Midbrain (tissue), 1 donor: ENCODE measurements around the gene CASP4.
"Not testable (repeated sequence)": the region's sequence is repeated elsewhere in the genome, so short reads cannot be mapped to it uniquely, and the experiment has no call there.

Experiments
- DNase-seq: peaks from one replicate; lab custom pipeline; 2025; lab: John Stamatoyannopoulos, UW

CASP4 gene

DNA sequence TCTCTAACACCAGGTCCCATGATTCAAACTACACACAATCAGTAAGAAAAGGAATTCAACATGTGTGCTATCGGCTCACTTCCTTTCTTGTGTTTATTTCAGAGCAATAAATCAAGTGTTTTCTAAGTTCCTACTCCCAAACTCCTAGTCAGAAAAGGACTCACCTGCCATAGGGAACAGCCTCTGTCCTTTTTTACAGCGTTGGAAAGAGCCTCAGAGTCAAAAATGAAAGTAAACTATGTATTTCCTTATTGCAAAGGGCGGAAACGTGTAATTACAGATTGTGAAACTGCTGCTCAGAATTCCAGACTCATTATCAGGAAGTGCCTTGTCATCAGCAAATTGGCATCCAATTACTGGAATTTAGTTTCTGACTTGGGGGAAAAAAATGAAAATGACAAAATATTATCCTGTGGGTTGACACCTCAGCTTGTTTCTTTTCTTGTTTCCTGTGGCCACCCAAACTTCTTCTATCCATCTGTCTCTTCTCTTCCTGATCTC lies at the start of gene CASP4:
CASP4 (minus strand) TSS at position 220 of the 501 bp plus-strand sequence; CDS start at position 171, 49 bp downstream.
- no peak for DNase-seq

DNA sequence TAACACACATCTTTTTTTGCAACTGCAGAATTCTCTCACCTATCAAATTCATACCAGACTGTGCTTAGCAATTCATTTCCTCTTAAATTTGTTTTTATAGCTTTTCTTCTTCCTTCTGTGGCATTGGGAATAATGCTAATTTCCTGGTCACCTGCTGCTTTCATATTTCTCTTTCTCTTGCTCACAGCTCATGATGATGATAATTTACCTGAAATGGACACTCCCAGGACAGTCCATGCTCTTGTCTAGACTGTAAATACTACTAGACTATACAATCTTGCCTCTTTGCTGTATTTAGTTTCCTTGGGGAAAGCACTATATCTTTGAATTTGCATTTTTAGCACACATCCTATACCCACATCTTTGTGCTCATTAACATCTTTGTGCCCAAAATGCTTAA lies 39.1 kb upstream of the CASP4 start:
- DNase-seq, result no peak

GRCh38 chr11:105005451-105005845 lies 37.1 kb upstream of the CASP4 start:
- DNase-seq, result no peak

DNA sequence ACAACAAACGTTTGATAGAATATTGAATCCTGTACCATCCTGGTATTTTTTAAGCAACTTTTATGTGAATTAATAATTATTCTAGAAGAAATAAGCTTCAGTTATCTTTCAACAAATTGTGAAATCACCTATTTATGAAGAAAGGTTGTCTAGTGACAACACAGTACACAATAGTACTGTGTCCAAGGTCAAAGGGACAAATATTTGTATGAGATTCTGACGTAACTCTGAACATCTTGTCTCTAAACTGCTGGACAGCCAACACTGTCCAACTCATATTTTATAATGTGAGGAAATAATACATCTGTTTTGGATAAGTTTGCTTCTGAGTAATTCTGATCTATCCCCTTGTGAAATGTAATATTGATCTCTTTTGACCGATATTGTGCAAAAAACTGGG lies 35.6 kb upstream of the CASP4 start:
- no peak for DNase-seq

- DNase-seq, result no peak
Measured at GRCh38 chr11:105003151-105003550, 34.8 kb upstream of the CASP4 start.

- DNase-seq, result no peak
Measured at GRCh38 chr11:105000797-105001196, 32.4 kb upstream of the CASP4 start.

DNA sequence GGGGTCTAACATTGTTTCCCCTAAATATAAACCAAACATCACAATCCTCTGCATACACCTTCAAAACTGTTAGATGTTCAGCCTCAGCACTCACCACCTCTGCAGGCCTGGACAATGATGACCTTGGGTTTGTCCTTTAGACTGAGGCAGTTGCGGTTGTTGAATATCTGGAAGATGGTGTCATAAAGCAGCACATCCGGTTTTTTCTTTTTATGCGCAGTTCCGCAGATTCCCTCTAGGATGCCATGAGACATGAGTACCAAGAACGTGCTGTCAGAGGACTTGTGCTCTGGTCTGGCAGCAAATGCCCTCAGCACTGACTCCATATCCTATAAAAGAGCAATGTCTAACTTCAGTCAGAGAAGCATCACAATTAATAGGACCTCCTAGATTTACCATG lies 31.8 kb upstream of the CASP4 start:
- DNase-seq, result no peak

DNA sequence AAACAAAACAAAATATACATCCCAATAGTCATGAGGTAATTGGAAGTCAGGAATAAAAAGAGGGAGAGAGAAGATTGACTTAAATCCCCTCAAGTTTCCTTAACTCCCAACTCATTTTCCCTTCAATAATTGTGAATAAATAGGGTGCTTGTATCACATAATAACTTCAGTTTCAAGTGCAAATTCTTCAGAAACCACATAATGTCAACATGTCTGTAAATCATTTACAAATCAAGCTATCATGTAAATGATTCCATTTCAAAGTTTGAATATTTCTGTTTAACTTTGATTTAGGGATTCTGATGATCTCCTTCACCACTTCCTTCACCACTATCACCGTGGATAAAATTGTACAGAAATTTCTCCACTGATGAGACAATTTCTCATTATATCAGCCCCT lies 31.3 kb upstream of the CASP4 start:
- DNase-seq, result no peak

DNA sequence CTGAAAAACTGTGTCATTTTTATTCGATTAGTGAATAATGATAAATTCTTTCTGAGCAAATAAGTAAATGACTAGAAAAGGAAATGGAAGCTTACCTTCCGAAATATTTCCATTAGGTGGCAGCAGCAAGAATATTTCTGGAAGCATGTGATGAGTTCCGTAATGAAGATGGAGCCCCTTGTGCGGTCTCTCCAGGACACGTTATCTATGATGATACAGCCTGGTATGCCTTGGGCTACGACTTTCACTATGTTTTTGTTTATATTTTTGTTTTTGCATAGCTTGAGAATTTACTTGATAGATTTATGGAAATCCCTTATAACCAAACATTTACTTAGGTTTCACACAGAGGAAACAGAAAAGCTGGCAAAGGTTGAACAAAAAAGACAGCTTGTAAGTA lies 28.9 kb upstream of the CASP4 start:
- DNase-seq, result no peak

DNA sequence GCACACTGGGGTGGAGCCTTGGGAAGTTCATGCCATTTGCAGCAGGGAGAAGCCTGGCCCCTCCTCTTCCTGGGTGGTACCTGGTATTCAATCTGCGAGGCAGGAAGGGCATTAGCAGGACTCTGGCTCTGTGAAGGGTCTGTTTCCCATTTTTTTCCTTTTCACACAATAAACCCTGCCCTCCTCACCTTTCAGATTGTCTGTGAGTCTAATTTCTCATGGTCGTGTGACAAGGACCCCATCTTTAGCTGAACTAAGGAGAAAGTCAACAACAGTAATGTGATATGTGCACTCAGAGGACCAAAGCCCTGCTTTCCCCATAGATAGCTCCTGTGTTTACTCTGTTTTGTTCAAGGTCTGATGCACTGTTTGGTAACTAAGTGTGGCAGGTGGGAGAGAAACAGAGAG lies 26.6 kb upstream of the CASP4 start:
- DNase-seq, result no peak

DNA sequence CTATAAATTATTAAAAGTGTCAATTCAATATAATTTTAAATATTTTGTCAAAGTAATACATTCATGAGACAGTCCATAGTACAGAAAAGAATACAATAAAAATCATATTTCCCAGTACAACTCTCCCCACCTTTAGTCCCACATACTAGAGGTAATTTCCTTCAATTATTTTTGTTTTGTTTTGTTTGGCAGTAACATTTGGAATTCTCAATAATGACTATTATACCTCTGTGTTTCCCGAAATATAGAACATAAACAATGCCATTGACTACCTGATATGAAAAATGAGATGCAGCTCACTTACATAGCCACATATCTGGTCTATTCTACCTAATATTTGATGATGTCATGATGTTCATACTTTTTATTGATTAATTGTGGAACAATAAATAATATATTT lies 24.4 kb upstream of the CASP4 start:
- no peak for DNase-seq

- DNase-seq, result no peak
Measured at GRCh38 chr11:104991994-104992393, 23.6 kb upstream of the CASP4 start.

DNA sequence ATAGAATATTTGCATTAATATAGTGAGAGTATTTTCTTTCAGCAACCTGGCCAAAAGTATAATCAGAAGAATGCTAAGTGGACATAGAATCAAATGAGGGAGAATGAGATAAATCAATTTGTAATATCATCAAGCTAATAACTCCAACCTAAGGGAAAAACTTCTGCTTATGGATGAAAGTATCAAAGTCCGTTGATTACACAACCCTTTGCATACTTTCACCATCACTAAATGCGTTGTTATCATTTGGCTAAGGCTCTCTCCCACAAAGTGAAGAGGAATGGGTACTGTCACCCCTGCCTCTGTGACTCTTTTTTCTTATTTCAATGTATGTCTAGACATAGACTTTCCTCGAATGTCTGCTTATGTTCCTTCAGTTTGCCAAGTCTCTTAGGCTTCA lies 16.4 kb upstream of the CASP4 start:
- DNase-seq, result no peak

DNA sequence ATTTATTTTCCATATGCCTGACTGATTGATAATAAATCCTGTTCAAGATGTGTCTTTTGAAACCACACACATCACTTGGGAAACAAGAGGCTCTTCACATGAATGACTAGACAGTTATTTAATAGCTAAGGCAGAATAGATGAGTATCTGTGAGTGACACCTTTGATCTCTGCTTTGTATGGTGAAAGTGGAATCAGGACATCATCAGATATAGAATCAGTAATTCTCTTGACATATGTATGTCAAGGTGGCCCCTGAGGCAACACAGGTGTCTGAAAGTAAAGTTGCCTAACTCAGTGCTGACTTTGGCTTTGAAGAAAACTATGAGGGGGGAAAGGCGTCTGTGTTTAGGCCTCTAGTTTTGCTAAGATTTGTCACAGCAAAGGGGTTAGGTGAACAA lies 11.5 kb upstream of the CASP4 start:
- no peak for DNase-seq

GRCh38 chr11:104973616-104974015 lies 5.2 kb upstream of the CASP4 start:
- DNase-seq, result no peak

- DNase-seq, result not testable (repeated sequence)
Measured at GRCh38 chr11:104972924-104973323, 4.5 kb upstream of the CASP4 start.

DNA sequence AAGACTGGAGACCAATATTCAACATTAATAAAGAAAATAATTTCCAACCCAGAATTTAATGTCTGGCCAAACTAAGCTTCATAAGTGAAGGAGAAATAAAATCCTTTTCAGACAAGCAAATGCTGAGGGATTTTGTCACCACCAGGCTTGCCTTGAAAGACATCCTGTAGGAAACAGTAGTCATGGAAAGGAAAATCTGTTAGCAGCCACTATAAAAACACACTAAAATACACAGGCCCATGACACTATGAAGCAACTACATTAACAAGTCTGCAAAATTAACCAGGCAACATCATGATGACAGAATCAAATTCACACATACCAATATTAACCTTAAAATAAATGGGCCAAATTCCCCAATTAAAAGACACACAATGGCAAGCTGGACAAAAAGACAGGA lies 2.4 kb upstream of the CASP4 start:
- DNase-seq, result no peak

GRCh38 chr11:104968856-104969776 lies 742 bp upstream of the CASP4 start:
- DNase-seq, result no peak

GRCh38 chr11:104967534-104968354 lies 630 bp downstream of the CASP4 start:
- no peak for DNase-seq

DNA sequence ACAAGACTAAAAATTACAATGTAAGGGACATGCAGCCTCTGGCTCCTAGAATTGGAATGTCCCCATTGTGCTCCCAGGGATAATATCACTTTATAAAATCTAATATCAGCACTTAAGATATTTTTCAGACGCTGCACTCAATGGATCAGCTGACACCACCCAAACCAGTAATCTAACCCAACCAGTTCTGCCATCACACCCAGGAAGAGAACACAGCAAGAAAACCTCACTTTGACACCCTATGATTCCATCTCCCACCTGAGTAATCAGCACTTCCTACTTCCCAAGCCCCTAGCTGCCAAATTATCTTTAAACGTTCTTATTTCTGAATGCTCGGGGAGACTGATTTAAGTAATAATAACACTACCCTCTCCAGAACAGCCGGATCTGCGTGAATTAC lies 2.6 kb downstream of the CASP4 start:
- DNase-seq, result no peak

GRCh38 chr11:104964247-104964646 lies 4.1 kb downstream of the CASP4 start:
- DNase-seq, result no peak

- no peak for DNase-seq
Measured at GRCh38 chr11:104962852-104963251, 5.5 kb downstream of the CASP4 start.

DNA sequence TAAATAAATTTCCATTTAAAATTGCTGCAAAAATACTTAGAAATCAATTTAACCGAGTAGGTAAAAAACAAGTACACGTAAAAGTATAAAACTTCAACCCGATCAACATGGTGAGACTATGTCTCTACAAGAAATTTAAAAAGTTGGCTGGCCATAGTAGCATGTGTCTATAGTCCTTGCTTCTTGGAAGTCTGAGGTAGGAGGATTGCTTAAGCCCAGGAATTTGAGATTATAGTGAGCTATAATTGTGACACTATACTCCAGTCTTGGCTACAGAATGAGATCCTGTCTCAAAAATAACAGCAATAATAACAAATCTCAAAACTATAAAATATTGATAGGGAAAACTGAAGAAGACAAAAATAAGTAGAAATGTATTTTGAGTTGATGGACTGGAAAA lies 11.1 kb downstream of the CASP4 start:
- DNase-seq, result no peak
